NCI-H1105 (cell line): Measurements from ENCODE around the gene GP5.

ENCODE experiments used
- DNase-seq: peaks from one replicate; lab custom pipeline; 2025; lab: John Stamatoyannopoulos, UW

The GP5 gene

GRCh38 chr3:194399166-194399565 lies at the start of gene GP5:
GP5 (minus strand) TSS chr3:194399266; CDS start chr3:194398282, 984 bp downstream.
- DNase-seq, result no peak

- no peak for DNase-seq
These were observed 48.6 kb upstream of the GP5 start for GRCh38 chr3:194447657-194448056.

GRCh38 chr3:194447161-194447560 lies 48.1 kb upstream of the GP5 start:
- DNase-seq, result no peak

GRCh38 chr3:194446754-194447153 lies 47.7 kb upstream of the GP5 start:
- DNase-seq, result no peak

GRCh38 chr3:194446172-194446571 lies 47.1 kb upstream of the GP5 start:
- DNase-seq, result no peak

- no peak for DNase-seq
These were observed 44.8 kb upstream of the GP5 start for GRCh38 chr3:194443901-194444300.

GRCh38 chr3:194440756-194441155 lies 41.7 kb upstream of the GP5 start:
- DNase-seq, result no peak

- DNase-seq, result peak; percentile 77
These were observed 41.0 kb upstream of the GP5 start for GRCh38 chr3:194439881-194440550.

- DNase-seq, result no peak
These were observed 35.4 kb upstream of the GP5 start for GRCh38 chr3:194434503-194434902.

GRCh38 chr3:194431554-194431953 lies 32.5 kb upstream of the GP5 start:
- DNase-seq, result no peak

GRCh38 chr3:194425399-194425798 lies 26.3 kb upstream of the GP5 start:
- DNase-seq, result no peak

- no peak for DNase-seq
These were observed 25.9 kb upstream of the GP5 start for GRCh38 chr3:194424953-194425352.

- no peak for DNase-seq
These were observed 25.3 kb upstream of the GP5 start for GRCh38 chr3:194424373-194424772.

GRCh38 chr3:194423317-194423716 lies 24.3 kb upstream of the GP5 start:
- no peak for DNase-seq

- no peak for DNase-seq
These were observed 23.1 kb upstream of the GP5 start for GRCh38 chr3:194422188-194422587.

- no peak for DNase-seq
These were observed 19.6 kb upstream of the GP5 start for GRCh38 chr3:194418671-194419070.

- DNase-seq, result no peak
These were observed 8.4 kb upstream of the GP5 start for GRCh38 chr3:194407423-194407822.

GRCh38 chr3:194405766-194406165 lies 6.7 kb upstream of the GP5 start:
- no peak for DNase-seq

GRCh38 chr3:194404365-194405140 lies 5.5 kb upstream of the GP5 start:
- peak; percentile 57 for DNase-seq

GRCh38 chr3:194401868-194402329 lies 2.8 kb upstream of the GP5 start:
- no peak for DNase-seq

- no peak for DNase-seq
These were observed 2.3 kb upstream of the GP5 start for GRCh38 chr3:194401346-194401745.

- DNase-seq, result no peak
These were observed 877 bp upstream of the GP5 start for GRCh38 chr3:194399874-194400411.

- no peak for DNase-seq
These were observed 1.2 kb downstream of the GP5 start for GRCh38 chr3:194397757-194398312.
